WTC11 (cell line): ENCODE data around the gene WDR48.

Experiments used
- CTCF ChIP-seq: fragments of 200-600 bp; IDR thresholded peaks from 2 replicates; pipeline ENCODE4 v1.8.0; 2022; ENCODE audit warnings: antibody characterized with exemption
- FOXJ3 ChIP-seq: sonication (generic); formaldehyde crosslinking; IDR thresholded peaks from 2 replicates; pipeline ENCODE4 v1.9.0; 2021; ENCODE audit warnings: missing genetic modification reagents, mild to moderate bottlenecking, borderline replicate concordance
- IRF2 ChIP-seq: sonication (generic); formaldehyde crosslinking; IDR thresholded peaks from 2 replicates; pipeline ENCODE4 v1.8.0; 2022; ENCODE audit warnings: low read depth, missing genetic modification reagents, borderline replicate concordance
- MAX ChIP-seq: sonication (generic); formaldehyde crosslinking; IDR thresholded peaks from 2 replicates; pipeline ENCODE4 v1.8.0; 2022; ENCODE audit warnings: mild to moderate bottlenecking, missing genetic modification reagents
- MXD4 ChIP-seq: fragments of 250-450 bp; sonication (Bioruptor Pico); IDR thresholded peaks from 2 replicates; pipeline ENCODE4 v1.8.0; 2021; ENCODE audit warnings: mild to moderate bottlenecking, moderate library complexity, borderline replicate concordance
- RELA ChIP-seq: sonication (generic); formaldehyde crosslinking; IDR thresholded peaks from 2 replicates; pipeline ENCODE4 v1.8.1; 2022; ENCODE audit warnings: missing genetic modification reagents, mild to moderate bottlenecking, borderline replicate concordance
- SP1 ChIP-seq: sonication (generic); formaldehyde crosslinking; conservative IDR thresholded peaks from 2 replicates; pipeline ENCODE4 v1.8.1; 2022; ENCODE audit warnings: missing genetic modification reagents
- STAT6 ChIP-seq: sonication (generic); formaldehyde crosslinking; conservative IDR thresholded peaks from 2 replicates; pipeline ENCODE4 v1.8.1; 2023; ENCODE audit warnings: mild to moderate bottlenecking, low read depth, missing genetic modification reagents, moderate library complexity
- TF ChIP-seq, protein P1 (sequence below): sonication (generic); formaldehyde crosslinking; IDR thresholded peaks from 2 replicates; pipeline ENCODE4 v1.8.1; 2023; ENCODE audit warnings: mild to moderate bottlenecking, missing genetic modification reagents

DNA sequence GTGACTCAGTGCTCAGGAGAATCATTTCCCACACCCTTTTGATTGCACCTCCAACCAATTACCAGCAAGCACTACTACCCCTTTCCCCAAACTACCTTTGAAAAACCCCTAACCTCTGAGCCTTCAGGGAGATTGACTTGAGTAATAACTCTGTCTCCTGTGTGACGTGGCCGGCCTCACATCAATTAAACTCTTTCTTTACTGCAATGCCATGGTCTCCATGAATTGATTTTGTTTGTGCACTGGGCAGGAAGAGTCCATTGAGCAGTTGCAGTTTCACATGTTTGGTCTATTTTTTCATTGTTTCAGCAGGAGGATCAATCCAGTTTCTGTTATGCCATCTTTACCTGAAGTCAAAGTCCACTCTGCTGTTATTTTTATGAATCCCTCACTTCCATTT is 32.5 kb upstream of the WDR48 start:
- TF ChIP-seq FOXJ3 (no peak), IRF2 (CRISPR knock-in tag) (no peak), CTCF (no peak), MAX (CRISPR knock-in tag) (no peak), RELA (CRISPR knock-in tag) (no peak), SP1 (no peak), MXD4 (CRISPR knock-in tag) (no peak), STAT6 (CRISPR knock-in tag) (no peak)
- TF ChIP-seq, protein P1, sequence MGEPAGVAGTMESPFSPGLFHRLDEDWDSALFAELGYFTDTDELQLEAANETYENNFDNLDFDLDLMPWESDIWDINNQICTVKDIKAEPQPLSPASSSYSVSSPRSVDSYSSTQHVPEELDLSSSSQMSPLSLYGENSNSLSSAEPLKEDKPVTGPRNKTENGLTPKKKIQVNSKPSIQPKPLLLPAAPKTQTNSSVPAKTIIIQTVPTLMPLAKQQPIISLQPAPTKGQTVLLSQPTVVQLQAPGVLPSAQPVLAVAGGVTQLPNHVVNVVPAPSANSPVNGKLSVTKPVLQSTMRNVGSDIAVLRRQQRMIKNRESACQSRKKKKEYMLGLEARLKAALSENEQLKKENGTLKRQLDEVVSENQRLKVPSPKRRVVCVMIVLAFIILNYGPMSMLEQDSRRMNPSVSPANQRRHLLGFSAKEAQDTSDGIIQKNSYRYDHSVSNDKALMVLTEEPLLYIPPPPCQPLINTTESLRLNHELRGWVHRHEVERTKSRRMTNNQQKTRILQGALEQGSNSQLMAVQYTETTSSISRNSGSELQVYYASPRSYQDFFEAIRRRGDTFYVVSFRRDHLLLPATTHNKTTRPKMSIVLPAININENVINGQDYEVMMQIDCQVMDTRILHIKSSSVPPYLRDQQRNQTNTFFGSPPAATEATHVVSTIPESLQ (CRISPR knock-in tag): no peak
